ENCODE results near the gene PLCB4.

DNA sequence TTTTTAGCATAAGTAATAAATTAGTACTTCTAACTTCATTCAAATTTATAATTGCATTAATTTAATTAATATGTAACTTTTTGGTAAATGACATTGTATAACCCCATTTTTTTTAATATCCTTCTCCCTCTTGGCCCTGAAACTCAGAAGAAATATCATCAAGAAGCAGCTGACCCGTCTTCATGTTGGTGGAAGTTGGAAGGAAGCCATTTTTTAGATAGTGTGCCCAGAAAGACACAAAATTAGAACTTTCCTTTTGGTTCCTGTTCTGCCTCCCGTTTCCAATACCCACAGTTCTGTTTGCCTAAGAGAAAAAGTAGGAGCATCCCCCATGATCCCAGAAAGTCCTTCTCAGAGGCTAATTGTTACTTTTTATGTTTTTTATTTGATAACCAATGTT lies 65.5 kb downstream of the PLCB4 start:
- TF ChIP-seq, protein P1, sequence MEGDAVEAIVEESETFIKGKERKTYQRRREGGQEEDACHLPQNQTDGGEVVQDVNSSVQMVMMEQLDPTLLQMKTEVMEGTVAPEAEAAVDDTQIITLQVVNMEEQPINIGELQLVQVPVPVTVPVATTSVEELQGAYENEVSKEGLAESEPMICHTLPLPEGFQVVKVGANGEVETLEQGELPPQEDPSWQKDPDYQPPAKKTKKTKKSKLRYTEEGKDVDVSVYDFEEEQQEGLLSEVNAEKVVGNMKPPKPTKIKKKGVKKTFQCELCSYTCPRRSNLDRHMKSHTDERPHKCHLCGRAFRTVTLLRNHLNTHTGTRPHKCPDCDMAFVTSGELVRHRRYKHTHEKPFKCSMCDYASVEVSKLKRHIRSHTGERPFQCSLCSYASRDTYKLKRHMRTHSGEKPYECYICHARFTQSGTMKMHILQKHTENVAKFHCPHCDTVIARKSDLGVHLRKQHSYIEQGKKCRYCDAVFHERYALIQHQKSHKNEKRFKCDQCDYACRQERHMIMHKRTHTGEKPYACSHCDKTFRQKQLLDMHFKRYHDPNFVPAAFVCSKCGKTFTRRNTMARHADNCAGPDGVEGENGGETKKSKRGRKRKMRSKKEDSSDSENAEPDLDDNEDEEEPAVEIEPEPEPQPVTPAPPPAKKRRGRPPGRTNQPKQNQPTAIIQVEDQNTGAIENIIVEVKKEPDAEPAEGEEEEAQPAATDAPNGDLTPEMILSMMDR (IDR thresholded peaks at IDR 0.05), result no peak
- no peak for TF ChIP-seq POLR2AphosphoS5 (IDR thresholded peaks at IDR 0.05; ENCODE audit: low read depth, low read length)
- no peak for TF ChIP-seq NFIC (IDR thresholded peaks at IDR 0.05; ENCODE audit: borderline replicate concordance)

All from SK-N-SH (cell line).